HG02870 (cell line): ENCODE data around the gene CNTNAP2.
"Not testable (repeated sequence)": the region's sequence is repeated elsewhere in the genome, so short reads cannot be mapped to it uniquely, and the experiment has no call there.

Source experiments
- ATAC-seq: cut with Tn5 transposase; IDR thresholded peaks from one replicate; pipeline ENCODE4 v1.9.1; 2021; ENCODE audit warnings: mild to moderate bottlenecking, moderate library complexity; ENCODE audit not compliant: unreplicated experiment

The CNTNAP2 gene

GRCh38 chr7:147798001-147798400 is 1681.4 kb downstream of the CNTNAP2 start:
- no peak for ATAC-seq

DNA sequence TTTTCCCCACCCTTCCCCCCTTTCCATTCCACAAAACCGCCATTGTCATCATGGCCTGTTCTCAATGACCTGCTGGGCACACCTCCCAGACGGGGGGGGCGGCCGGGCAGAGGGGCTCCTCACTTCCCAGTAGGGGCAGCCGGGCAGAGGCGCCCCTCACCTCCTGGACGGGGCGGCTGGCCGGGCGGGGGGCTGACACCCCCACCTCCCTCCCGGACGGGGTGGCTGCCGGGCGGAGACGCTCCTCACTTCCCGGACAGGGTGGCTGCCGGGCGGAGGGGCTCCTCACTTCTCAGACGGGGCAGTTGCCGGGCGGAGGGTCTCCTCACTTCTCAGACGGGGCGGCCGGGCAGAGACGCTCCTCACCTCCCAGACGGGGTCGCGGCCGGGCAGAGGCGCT is 1685.2 kb downstream of the CNTNAP2 start:
- not testable (repeated sequence) for ATAC-seq

- no peak for ATAC-seq
These were observed 1686.5 kb downstream of the CNTNAP2 start for GRCh38 chr7:147803151-147803550.

GRCh38 chr7:147803606-147804005 is 1687.0 kb downstream of the CNTNAP2 start:
- ATAC-seq: no peak

GRCh38 chr7:147804032-147804431 is 1687.4 kb downstream of the CNTNAP2 start:
- ATAC-seq: no peak

- no peak for ATAC-seq
These were observed 1689.5 kb downstream of the CNTNAP2 start for GRCh38 chr7:147805996-147806576.

GRCh38 chr7:147809786-147810185 is 1693.2 kb downstream of the CNTNAP2 start:
- no peak for ATAC-seq

DNA sequence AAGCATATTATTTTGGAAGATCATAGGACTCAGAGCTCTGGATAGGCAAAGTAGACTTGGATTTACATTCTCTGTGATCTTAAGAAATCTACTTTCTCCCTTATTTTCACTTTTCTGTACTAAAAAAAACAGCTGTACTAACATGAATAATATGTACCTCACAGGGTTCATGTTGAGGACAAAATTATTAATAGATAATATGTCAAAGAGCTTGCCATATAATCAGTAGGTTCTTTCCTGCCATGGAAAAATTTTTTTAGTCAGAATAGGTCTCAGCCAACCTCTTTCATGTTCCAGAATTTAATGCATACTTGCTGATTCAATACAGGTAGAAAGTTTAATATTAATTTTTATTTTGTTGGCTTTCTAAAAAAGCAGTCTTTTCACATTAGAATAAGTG is 1693.7 kb downstream of the CNTNAP2 start:
- ATAC-seq: no peak

DNA sequence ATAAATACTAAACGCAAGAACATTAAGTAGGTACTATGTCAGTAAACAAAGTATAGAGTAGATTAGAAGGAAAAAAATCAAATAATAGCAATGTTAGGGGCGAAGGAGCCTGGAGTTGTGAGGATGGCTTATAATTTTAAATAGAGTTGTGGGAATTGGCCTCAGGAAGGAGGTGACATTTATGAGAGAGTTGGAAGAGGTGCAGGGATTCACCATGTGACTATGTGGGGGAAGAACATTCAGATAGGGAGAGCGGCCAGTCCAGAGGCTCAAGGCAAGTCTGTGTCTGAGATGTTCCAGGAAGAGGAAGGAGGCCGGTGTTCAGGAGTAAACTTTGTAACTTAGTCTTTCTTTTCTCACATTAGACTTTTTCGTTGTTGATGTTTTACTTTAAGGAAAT is 1695.3 kb downstream of the CNTNAP2 start:
- no peak for ATAC-seq

DNA sequence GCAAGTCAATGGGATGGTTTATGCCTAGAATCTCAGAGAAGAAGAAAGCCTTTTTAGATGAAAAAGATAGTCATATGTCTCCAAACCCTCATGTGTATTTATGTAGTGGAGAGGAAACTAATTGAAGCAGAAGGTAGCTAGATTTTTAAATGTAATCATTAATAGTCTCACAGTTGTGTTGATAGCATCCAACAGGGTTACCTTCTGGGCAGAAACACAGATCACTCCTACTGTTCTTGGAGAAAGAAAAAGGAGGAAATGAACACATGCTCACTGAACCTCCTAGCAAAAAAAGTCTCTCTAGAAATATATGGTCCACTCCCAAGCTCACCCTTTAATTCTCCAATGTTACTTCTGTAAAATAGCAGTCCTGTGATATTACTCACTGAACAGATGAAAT is 1696.7 kb downstream of the CNTNAP2 start:
- ATAC-seq: no peak

DNA sequence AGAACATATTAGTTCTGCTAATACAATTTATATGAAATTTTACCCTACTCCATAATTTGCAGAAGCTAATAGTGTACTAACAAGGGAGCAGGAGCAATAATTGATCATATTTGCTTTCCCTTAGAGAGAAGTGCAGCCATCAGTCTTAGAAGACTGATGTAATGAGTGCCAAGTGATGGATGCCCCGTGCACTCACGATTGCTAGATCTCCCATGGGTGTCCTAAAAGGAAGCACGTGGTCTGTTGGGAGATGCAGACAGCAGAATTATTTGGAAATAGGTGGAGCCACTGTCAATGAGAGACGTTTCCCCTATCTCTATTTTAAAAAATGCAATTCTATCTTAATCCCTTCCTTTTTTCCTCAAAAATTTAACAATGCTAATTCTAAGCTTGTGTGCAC is 1701.7 kb downstream of the CNTNAP2 start:
- no peak for ATAC-seq

DNA sequence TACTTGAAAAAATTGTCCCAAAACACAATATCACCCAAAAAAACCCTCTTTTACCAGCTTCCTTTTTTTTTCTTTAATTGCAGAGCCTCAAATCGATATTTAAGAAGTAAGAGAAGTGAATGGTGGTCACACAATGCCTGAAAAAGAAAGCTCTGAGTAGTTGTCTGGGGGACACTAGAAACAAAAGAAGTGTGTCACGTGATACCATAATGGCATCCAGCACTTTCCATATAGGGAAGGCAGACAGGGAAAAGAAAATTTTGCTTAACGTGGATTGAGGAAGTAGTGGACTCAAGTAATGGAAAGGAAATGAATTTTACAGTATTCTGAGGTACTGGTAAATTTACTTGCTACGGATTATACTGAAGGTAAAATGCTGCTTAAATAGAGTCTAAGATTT is 1708.1 kb downstream of the CNTNAP2 start:
- ATAC-seq: no peak

- no peak for ATAC-seq
These were observed 1712.4 kb downstream of the CNTNAP2 start for GRCh38 chr7:147829016-147829415.

GRCh38 chr7:147833557-147833956 is 1717.0 kb downstream of the CNTNAP2 start:
- no peak for ATAC-seq

DNA sequence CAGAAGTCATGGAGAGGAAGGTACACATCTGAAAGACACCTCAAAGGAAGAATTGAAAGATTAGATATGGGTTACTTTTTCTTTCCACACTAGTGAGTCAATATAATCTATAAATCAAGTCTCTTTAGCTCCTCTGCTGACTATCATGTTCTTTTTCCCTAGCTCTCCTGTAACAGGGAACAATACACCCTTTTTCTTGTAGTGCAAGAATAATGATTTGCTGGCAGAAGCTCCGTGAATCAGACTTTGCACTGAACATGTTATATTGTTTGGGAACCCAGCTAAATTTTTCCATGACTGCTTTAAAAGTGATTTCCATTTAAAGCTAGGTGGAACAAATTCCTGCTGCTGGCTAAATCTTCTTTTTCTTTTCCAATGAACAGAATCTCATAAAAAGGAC is 1717.4 kb downstream of the CNTNAP2 start:
- no peak for ATAC-seq

DNA sequence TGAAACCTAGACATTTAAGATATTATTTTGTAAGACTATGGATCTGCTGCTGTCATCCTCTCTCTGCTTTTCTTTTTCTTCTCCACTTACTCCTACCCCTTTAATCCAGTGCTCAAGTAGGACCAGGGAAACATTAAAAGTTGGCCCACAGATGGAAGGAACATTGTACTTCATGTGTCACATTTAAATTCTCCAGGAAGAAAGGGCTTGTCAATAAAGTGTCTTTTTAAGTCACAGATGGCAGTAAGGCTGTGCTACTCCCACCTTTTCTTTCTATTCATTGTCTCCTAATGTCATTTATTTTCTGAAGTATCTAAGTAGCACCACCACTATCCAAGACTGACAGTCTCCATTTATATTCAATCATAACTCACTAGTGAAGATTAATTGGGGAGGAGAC is 1736.2 kb downstream of the CNTNAP2 start:
- no peak for ATAC-seq

GRCh38 chr7:147857152-147858140 is 1740.8 kb downstream of the CNTNAP2 start:
- no peak for ATAC-seq

GRCh38 chr7:147858421-147858820 is 1741.8 kb downstream of the CNTNAP2 start:
- no peak for ATAC-seq

DNA sequence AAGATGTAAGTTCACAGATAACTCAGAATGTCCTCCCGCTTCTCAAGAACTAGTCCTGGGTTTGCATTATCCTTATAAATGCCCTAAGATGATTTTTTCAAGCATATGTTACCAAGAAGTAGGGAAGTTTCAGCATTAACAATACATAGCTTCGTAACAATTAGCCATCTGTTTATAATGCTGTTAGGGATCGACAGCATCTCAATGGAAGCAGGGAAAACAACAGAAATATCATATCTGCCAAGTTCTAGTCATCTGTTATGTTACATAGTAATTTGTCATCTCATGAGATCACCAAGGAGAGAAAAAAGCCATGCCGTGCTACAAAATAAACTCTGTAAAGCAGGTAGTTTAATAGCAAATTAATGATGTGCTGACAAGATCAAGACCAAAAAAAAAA is 1742.4 kb downstream of the CNTNAP2 start:
- no peak for ATAC-seq

- no peak for ATAC-seq
These were observed 1742.9 kb downstream of the CNTNAP2 start for GRCh38 chr7:147859486-147859885.

GRCh38 chr7:147861058-147861716 is 1744.6 kb downstream of the CNTNAP2 start:
- no peak for ATAC-seq

GRCh38 chr7:147861945-147862344 is 1745.3 kb downstream of the CNTNAP2 start:
- ATAC-seq: no peak
